Neural progenitor cell (in vitro differentiated cells): ENCODE data around the gene RNMT. TPM values are rescaled to one million over a fixed set of nuclear protein-coding genes. Genes with fewer than 3 reads are reported as not detected.

ENCODE experiments used
- DNase-seq: peaks from one replicate; pipeline ENCODE4 v3.0.0-alpha.2; 2016; ENCODE audit warnings: low spot score
- H2AFZ ChIP-seq: fragments of 200-600 bp; sonication (generic); replicated peaks from 2 replicates; pipeline ENCODE4 v1.6.1; 2016; ENCODE audit warnings: antibody characterized with exemption
- H3F3A ChIP-seq: fragments of 200-600 bp; sonication (generic); 2 replicates; pipeline ENCODE4 v1.6.1; 2016; ENCODE audit warnings: antibody characterized with exemption, low read depth
- H3K27ac ChIP-seq: fragments of 200-600 bp; sonication (generic); 2 replicates; pipeline ENCODE4 v1.5.1; 2016; ENCODE audit warnings: mild to moderate bottlenecking
- H3K27me3 ChIP-seq: fragments of 200-600 bp; sonication (generic); 2 replicates; pipeline ENCODE4 v1.6.1; 2016; ENCODE audit warnings: mild to moderate bottlenecking, moderate library complexity
- H3K36me3 ChIP-seq: fragments of 200-600 bp; sonication (generic); 2 replicates; pipeline ENCODE4 v1.5.1; 2016
- H3K4me1 ChIP-seq: fragments of 200-600 bp; sonication (generic); 2 replicates; pipeline ENCODE4 v1.6.1; 2016; ENCODE audit warnings: mixed run types
- H3K4me2 ChIP-seq: fragments of 200-600 bp; sonication (generic); 2 replicates; pipeline ENCODE4 v1.6.1; 2016
- H3K4me3 ChIP-seq: fragments of 200-600 bp; sonication (generic); 2 replicates; pipeline ENCODE4 v1.5.1; 2016
- H3K79me2 ChIP-seq: fragments of 200-600 bp; sonication (generic); 2 replicates; pipeline ENCODE4 v1.6.1; 2016; ENCODE audit warnings: low read depth
- H3K9ac ChIP-seq: fragments of 200-600 bp; sonication (generic); 2 replicates; pipeline ENCODE4 v1.6.1; 2016
- H3K9me3 ChIP-seq: fragments of 200-600 bp; sonication (generic); 2 replicates; pipeline ENCODE4 v1.5.1; 2016; ENCODE audit warnings: low read depth
- H4K20me1 ChIP-seq: fragments of 200-600 bp; sonication (generic); 2 replicates; pipeline ENCODE4 v1.6.1; 2016; ENCODE audit warnings: low read depth
- H3K27ac Mint-ChIP-seq: 3 replicates; pipeline ENCODE4 v1.8.0; 2021; ENCODE audit warnings: mixed read lengths
- H3K27me3 Mint-ChIP-seq: 2 replicates; pipeline ENCODE4 v1.8.0; 2022; ENCODE audit warnings: low read depth, mild to moderate bottlenecking, inconsistent platforms, moderate library complexity, mixed read lengths; ENCODE audit not compliant: insufficient read depth
- H3K36me3 Mint-ChIP-seq: 3 replicates; pipeline ENCODE4 v1.8.0; 2021; ENCODE audit warnings: mixed read lengths
- H3K4me1 Mint-ChIP-seq: 3 replicates; pipeline ENCODE4 v1.8.0; 2021; ENCODE audit warnings: mixed read lengths
- H3K4me3 Mint-ChIP-seq: 3 replicates; pipeline ENCODE4 v1.8.0; 2021; ENCODE audit warnings: mild to moderate bottlenecking, moderate library complexity, mixed read lengths
- H3K9me3 Mint-ChIP-seq: 3 replicates; pipeline ENCODE4 v1.8.0; 2020; ENCODE audit warnings: mixed read lengths
- EZH2 ChIP-seq: fragments of 200-600 bp; sonication (generic); IDR thresholded peaks from 2 replicates; pipeline ENCODE4 v1.6.1; 2017; ENCODE audit warnings: antibody characterized with exemption, mild to moderate bottlenecking, moderate library complexity
- EZH2phosphoT487 ChIP-seq: fragments of 200-600 bp; sonication (generic); IDR thresholded peaks from 2 replicates; pipeline ENCODE4 v1.6.1; 2017; ENCODE audit warnings: antibody characterized with exemption
- total RNA-seq: library from RNA; depleted of rRNA; stranded (reverse); fragments of >200 nt; gene quantifications from 2 replicates; pipeline ENCODE4 v1.2.3, GENCODE V29; 2015; ENCODE audit warnings: low replicate concordance
- TF ChIP-seq, protein P1 (sequence below): fragments of 200-600 bp; sonication (generic); IDR thresholded peaks from 2 replicates; pipeline ENCODE4 v1.5.1; 2017; ENCODE audit warnings: antibody characterized with exemption, mild to moderate bottlenecking

RNMT gene
- total RNA-seq, 1 donor from 2014 or later: 70.4 TPM

DNA sequence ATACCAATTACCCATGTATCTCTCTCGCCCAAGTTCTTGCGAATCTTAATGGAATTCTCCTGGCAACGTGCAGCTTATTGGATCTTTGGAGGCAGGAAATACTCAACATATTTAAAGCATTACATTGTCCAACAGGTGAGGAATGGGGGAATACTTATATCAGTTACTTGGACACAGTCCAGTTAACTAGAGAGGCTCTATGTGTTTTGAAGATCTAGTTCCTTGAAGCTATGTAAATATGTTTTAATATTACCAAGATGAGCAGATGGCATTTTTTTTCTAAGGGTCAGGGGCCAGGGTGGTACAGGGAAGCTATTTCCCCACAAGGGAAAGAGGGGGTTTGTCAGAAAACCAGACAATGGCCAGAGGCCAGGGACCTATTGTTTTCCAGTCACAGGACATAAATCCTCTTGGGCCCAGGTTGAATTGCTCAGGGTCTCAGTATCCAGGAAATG lies 70.7 kb downstream of the RNMT start:
- Histone ChIP-seq H3K4me1 (no peaks in the 10 kb centered on the region), H3K27ac (no peak overlapping the region), H3K4me3 (no peak overlapping the region), H3F3A (no peaks in the 10 kb centered on the region), H3K4me2 (no peak overlapping the region), H3K27me3 (peaks cover 26% of the 10 kb centered on the region), H2AFZ (no peak overlapping the region), H3K36me3 (no peaks in the 10 kb centered on the region), H3K79me2 (no peaks in the 10 kb centered on the region), H3K9ac (no peak overlapping the region), H3K9me3 (no peaks in the 10 kb centered on the region), H4K20me1 (no peaks in the 10 kb centered on the region)
- peaks cover 22% of the 10 kb centered on the region for H3K27me3 Mint-ChIP-seq
- DNase-seq: no peak
- H3K4me1 Mint-ChIP-seq: peaks cover 7% of the 10 kb centered on the region
- no peak for TF ChIP-seq EZH2phosphoT487
- no peak for TF ChIP-seq EZH2
- TF ChIP-seq, protein P1, sequence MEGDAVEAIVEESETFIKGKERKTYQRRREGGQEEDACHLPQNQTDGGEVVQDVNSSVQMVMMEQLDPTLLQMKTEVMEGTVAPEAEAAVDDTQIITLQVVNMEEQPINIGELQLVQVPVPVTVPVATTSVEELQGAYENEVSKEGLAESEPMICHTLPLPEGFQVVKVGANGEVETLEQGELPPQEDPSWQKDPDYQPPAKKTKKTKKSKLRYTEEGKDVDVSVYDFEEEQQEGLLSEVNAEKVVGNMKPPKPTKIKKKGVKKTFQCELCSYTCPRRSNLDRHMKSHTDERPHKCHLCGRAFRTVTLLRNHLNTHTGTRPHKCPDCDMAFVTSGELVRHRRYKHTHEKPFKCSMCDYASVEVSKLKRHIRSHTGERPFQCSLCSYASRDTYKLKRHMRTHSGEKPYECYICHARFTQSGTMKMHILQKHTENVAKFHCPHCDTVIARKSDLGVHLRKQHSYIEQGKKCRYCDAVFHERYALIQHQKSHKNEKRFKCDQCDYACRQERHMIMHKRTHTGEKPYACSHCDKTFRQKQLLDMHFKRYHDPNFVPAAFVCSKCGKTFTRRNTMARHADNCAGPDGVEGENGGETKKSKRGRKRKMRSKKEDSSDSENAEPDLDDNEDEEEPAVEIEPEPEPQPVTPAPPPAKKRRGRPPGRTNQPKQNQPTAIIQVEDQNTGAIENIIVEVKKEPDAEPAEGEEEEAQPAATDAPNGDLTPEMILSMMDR: no peak
- no peaks in the 10 kb centered on the region for H3K9me3 Mint-ChIP-seq
- no peaks in the 10 kb centered on the region for H3K36me3 Mint-ChIP-seq
- no peak overlapping the region for H3K4me3 Mint-ChIP-seq
- H3K27ac Mint-ChIP-seq: no peak overlapping the region

DNA sequence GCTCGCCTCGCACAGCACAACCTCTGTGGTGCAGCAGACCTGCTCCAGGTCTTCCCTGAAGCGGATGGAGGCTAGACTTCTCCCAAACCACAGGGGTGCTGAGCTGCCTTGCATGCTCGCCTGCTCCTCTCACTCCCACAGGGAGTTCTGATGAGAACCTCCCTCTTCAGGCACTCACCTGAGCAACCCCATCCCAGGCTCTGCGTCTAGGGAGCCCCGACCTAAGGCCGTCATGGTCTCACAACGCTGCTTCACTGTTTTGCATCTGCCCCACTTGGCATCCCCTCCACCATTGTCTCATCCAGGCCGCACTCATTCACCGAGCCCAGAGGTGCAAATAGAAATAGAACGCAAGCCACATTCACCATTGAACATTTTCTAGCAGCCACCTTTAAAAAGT lies 72.9 kb downstream of the RNMT start:
- no peak overlapping the region for H2AFZ ChIP-seq
- no peaks in the 10 kb centered on the region for H3K36me3 Mint-ChIP-seq
- peak overlapping the region; percentile 12 for H3K4me3 Mint-ChIP-seq

GRCh38 chr18:13800505-13801259 lies 74.2 kb downstream of the RNMT start:
- Mint-ChIP-seq H3K9me3 (no peaks in the 10 kb centered on the region), H3K4me3 (peak overlapping the region; percentile 77), H3K4me1 (peaks cover 7% of the 10 kb centered on the region), H3K27ac (no peak overlapping the region), H3K27me3 (peaks cover 29% of the 10 kb centered on the region), H3K36me3 (no peaks in the 10 kb centered on the region)
- Histone ChIP-seq H3K4me3 (peak overlapping the region; percentile 49), H4K20me1 (no peaks in the 10 kb centered on the region), H3K4me2 (peak overlapping the region; percentile 85), H2AFZ (peak overlapping the region; percentile 93), H3K36me3 (no peaks in the 10 kb centered on the region), H3K79me2 (no peaks in the 10 kb centered on the region), H3K27ac (no peak overlapping the region), H3K27me3 (peaks cover 30% of the 10 kb centered on the region), H3K4me1 (no peaks in the 10 kb centered on the region), H3K9ac (no peak overlapping the region), H3F3A (no peaks in the 10 kb centered on the region), H3K9me3 (no peaks in the 10 kb centered on the region)
- peak; percentile 80 for DNase-seq
- TF ChIP-seq EZH2: peak; percentile 66
- TF ChIP-seq, protein P1: peak; percentile 51
- TF ChIP-seq EZH2phosphoT487: peak; percentile 35

More for the DNA sequence above, 72.9 kb downstream of the RNMT start:
- no peak overlapping the region for H3K4me2 ChIP-seq
- Mint-ChIP-seq H3K4me1 (peaks cover 7% of the 10 kb centered on the region), H3K27me3 (peaks cover 27% of the 10 kb centered on the region), H3K9me3 (no peaks in the 10 kb centered on the region), H3K27ac (no peak overlapping the region)
- H3K27me3 ChIP-seq: peaks cover 30% of the 10 kb centered on the region
- H3K36me3 ChIP-seq: no peaks in the 10 kb centered on the region
- no peaks in the 10 kb centered on the region for H3K4me1 ChIP-seq
- no peak for TF ChIP-seq EZH2phosphoT487
- TF ChIP-seq, protein P1: no peak
- TF ChIP-seq EZH2: no peak
- H3K4me3 ChIP-seq: no peak overlapping the region
- no peaks in the 10 kb centered on the region for H3F3A ChIP-seq
- no peaks in the 10 kb centered on the region for H3K79me2 ChIP-seq
- no peaks in the 10 kb centered on the region for H4K20me1 ChIP-seq
- no peak overlapping the region for H3K27ac ChIP-seq
- H3K9ac ChIP-seq: no peak overlapping the region
- no peaks in the 10 kb centered on the region for H3K9me3 ChIP-seq
- no peak for DNase-seq
